Liver (tissue), 3 donors: ENCODE data around the gene TRERF1.

Experiments
- CTCF ChIP-seq: fragments of 150-350 bp; IDR thresholded peaks from 2 replicates; pipeline ENCODE4 v1.5.1; 2017; ENCODE audit warnings: improper control_type of control experiment, low read depth, low read length; ENCODE audit not compliant: missing input control
- MAX ChIP-seq: IDR thresholded peaks from 2 replicates; pipeline ENCODE4 v1.6.1; 2016; ENCODE audit warnings: antibody characterized with exemption
- SP1 ChIP-seq: IDR thresholded peaks from 2 replicates; pipeline ENCODE4 v1.6.1; 2018; ENCODE audit warnings: antibody characterized with exemption, mild to moderate bottlenecking
- donor health status: healthy.
- donor health status: healthy.

- TF ChIP-seq CTCF (no peak), SP1 (no peak), MAX (no peak)
Measured at GRCh38 chr6:42313941-42314570, 137.7 kb downstream of the TRERF1 start.
